IPS DF 6.9 (cell line): ENCODE results near the gene MAZ.
"Not testable (repeated sequence)": the region's sequence is repeated elsewhere in the genome, so short reads cannot be mapped to it uniquely, and the experiment has no call there.

Source experiments
- DNase-seq: peaks from one replicate; pipeline ENCODE4 v3.0.0-alpha.2; 2013; ENCODE audit warnings: low read depth, low spot score
- H3K27ac ChIP-seq: one replicate; pipeline ENCODE4 v1.5.1; 2013; ENCODE audit warnings: low read length, control low read depth
- H3K27me3 ChIP-seq: 2 replicates; pipeline ENCODE4 v1.6.1; 2013; ENCODE audit warnings: mild to moderate bottlenecking, low read length; ENCODE audit not compliant: control insufficient read depth, insufficient read depth
- H3K36me3 ChIP-seq: 2 replicates; pipeline ENCODE4 v1.6.1; 2013; ENCODE audit warnings: low read length; ENCODE audit not compliant: control insufficient read depth, insufficient read depth
- H3K4me1 ChIP-seq: 2 replicates; pipeline ENCODE4 v1.6.1; 2013; ENCODE audit warnings: low read length; ENCODE audit not compliant: control insufficient read depth, insufficient read depth
- H3K4me3 ChIP-seq: 2 replicates; pipeline ENCODE4 v1.5.1; 2013; ENCODE audit warnings: mild to moderate bottlenecking, low read length
- H3K9me3 ChIP-seq: 2 replicates; pipeline ENCODE4 v1.6.1; 2013; ENCODE audit warnings: low read length, inconsistent platforms; ENCODE audit not compliant: control insufficient read depth, insufficient read depth
- WGBS: extraction: QIAGEN DNeasy Blood & Tissue Kit; methylation state at CpG from one replicate; pipeline ENCODE4 v1.1.7; 2013; ENCODE audit warnings: mixed read lengths, missing lambda C conversion rate; ENCODE audit not compliant: insufficient read length, insufficient coverage; 5-methylcytosine and 5-hydroxymethylcytosine counted together

The MAZ gene

GRCh38 chr16:29830774-29831173 is 24.4 kb downstream of the MAZ start:
- H3K4me1 ChIP-seq, result no peaks in the 10 kb centered on the region
- no peak overlapping the region for H3K4me3 ChIP-seq
- H3K36me3 ChIP-seq, result no peaks in the 10 kb centered on the region
- H3K9me3 ChIP-seq, result no peaks in the 10 kb centered on the region
- no CpG with 5 or more reads among the region's 11 CpGs for WGBS
- no peaks in the 10 kb centered on the region for H3K27me3 ChIP-seq
- DNase-seq, result no peak
- H3K27ac ChIP-seq, result no peak overlapping the region

DNA sequence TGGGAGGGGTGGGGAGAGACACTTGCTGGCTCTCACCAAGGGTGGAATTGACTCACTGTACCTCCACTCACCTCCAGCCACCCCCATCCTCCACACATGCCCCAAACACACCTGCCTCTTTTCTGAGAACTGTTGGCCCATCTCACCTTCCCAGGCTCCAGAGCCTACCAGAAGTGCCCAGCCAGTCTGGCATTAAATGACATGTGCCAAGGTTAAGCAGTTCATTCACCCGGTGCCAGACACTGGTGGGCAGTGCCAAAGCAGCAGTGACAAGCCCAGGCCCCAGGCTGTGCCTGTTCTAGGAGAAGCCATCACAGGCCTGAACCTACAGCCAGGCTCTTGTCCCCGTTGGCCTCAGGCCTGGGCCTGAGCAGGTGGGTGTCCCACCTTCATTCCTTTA is 25.2 kb downstream of the MAZ start:
- Histone ChIP-seq H3K27ac (no peak overlapping the region), H3K4me1 (no peaks in the 10 kb centered on the region), H3K9me3 (no peaks in the 10 kb centered on the region), H3K4me3 (no peak overlapping the region), H3K36me3 (no peaks in the 10 kb centered on the region), H3K27me3 (no peaks in the 10 kb centered on the region)
- DNase-seq, result no peak
- WGBS, result no CpG with 5 or more reads among the region's 2 CpGs

DNA sequence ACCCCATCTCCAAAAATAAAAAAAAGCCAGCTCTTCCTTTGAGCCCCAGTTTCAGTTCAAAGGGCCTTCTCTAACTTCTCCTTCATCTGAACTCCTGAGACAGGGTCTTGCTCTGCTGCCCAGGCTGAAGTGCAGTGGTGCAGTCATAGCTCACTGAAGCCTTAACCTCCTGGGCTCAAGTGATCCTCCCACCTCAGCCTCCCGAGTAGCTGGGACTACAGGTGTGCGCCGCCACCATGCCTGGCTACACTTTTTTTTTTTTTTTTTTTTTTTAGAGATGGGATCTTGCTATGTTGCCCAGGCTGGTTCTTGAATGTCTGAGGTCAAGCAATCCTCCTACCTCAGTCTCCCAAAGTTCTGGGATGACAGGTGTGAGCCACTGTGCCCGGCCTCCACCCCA is 26.9 kb downstream of the MAZ start:
- not testable (repeated sequence) for H3K27ac ChIP-seq, H3K4me1 ChIP-seq, DNase-seq, H3K4me3 ChIP-seq, H3K9me3 ChIP-seq, H3K36me3 ChIP-seq, H3K27me3 ChIP-seq
- no CpG with 5 or more reads among the region's 4 CpGs for WGBS

DNA sequence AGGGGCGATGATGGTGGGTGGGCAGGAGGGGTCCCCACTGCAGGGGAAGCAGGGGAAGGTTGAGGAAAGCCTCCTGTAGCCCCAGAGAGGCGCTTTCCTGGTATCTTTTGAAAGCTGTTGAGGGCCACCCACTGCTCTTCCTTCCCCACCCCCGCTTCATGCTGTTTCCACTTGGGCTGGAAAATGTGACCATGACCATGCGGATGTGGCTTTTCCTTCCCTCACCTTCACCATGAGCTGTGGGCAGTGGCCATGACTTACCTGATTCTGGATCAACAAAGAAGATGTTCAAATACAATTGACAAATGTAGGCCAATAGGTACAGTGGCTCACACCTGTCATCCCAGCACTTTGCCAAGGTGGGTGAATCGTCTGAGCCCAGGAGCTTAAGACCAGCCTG is 27.8 kb downstream of the MAZ start:
- H3K27me3 ChIP-seq, result no peaks in the 10 kb centered on the region
- WGBS, result no CpG with 5 or more reads among the region's 5 CpGs
- no peak for DNase-seq
- no peak overlapping the region for H3K27ac ChIP-seq
- no peak overlapping the region for H3K4me3 ChIP-seq
- H3K36me3 ChIP-seq, result no peaks in the 10 kb centered on the region
- H3K4me1 ChIP-seq, result no peaks in the 10 kb centered on the region
- no peaks in the 10 kb centered on the region for H3K9me3 ChIP-seq

DNA sequence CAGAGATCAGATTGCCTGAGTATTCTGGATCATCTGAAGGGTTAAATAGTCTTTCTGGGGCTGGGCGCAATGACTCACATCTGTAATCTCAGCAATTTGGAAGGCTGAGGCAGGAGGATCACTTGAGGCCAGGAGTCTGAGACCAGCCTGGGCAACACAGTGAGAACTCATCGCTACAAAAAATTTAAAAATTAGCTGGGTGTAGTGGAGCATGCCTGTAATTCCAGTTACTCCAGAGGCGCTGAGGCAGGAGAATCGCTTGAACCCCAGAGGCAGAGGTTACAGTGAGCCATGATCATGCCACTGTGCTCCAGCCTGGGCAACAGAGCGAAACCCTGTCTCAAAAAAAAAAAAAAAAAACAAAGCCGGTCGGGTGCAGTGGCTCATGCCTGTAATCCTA is 29.6 kb downstream of the MAZ start:
- no peaks in the 10 kb centered on the region for H3K27me3 ChIP-seq
- no peak for DNase-seq
- no peaks in the 10 kb centered on the region for H3K36me3 ChIP-seq
- WGBS, result no CpG with 5 or more reads among the region's 7 CpGs
- H3K9me3 ChIP-seq, result no peaks in the 10 kb centered on the region
- H3K27ac ChIP-seq, result no peak overlapping the region
- no peaks in the 10 kb centered on the region for H3K4me1 ChIP-seq
- H3K4me3 ChIP-seq, result no peak overlapping the region

DNA sequence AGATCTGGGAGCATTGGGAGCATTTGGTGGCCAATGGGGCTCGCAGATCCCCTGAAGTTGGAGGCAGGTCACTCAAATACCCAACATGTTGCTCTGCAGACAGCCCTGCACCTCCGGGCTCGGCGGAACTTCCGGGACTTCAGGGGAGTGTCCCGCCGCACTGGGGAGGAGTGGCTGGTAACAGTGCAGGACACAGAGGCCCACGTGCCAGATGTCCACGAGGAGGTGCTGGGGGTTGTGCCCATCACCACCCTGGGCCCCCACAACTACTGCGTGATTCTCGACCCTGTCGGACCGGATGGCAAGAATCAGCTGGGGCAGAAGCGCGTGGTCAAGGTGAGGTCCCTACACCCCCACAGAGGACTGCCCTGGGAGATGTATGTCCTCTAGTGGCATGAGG is 30.3 kb downstream of the MAZ start:
- H3K27ac ChIP-seq, result no peak overlapping the region
- WGBS, result no CpG with 5 or more reads among the region's 15 CpGs
- H3K36me3 ChIP-seq, result no peaks in the 10 kb centered on the region
- DNase-seq, result no peak
- no peaks in the 10 kb centered on the region for H3K9me3 ChIP-seq
- no peak overlapping the region for H3K4me3 ChIP-seq
- H3K4me1 ChIP-seq, result no peaks in the 10 kb centered on the region
- no peaks in the 10 kb centered on the region for H3K27me3 ChIP-seq

DNA sequence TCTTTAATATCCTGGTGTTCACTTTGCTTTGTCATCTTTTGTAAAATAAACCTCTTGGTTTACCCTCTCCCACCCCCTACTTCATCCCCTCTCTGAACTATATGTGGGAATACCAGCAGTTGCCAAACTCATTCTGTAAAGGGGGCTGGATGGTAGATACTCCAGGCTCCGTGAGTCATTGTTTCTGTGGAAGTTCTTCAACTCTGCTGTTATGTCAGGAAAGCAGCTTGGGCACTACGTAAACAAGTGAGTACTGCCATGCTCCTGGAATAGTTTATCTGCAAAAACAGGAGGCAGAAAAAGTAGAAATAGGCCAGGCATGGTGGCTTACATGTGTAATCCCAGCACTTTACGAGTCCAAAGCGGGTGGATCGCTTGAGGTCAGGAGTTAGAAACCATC is 31.5 kb downstream of the MAZ start:
- no peaks in the 10 kb centered on the region for H3K9me3 ChIP-seq
- no peak overlapping the region for H3K27ac ChIP-seq
- no peaks in the 10 kb centered on the region for H3K4me1 ChIP-seq
- no peak overlapping the region for H3K4me3 ChIP-seq
- no CpG with 5 or more reads among the region's 5 CpGs for WGBS
- no peaks in the 10 kb centered on the region for H3K27me3 ChIP-seq
- DNase-seq, result no peak
- no peaks in the 10 kb centered on the region for H3K36me3 ChIP-seq

- no peaks in the 10 kb centered on the region for H3K36me3 ChIP-seq
- no peak overlapping the region for H3K27ac ChIP-seq
- WGBS, result no CpG with 5 or more reads among the region's 6 CpGs
- no peaks in the 10 kb centered on the region for H3K27me3 ChIP-seq
- no peak overlapping the region for H3K4me3 ChIP-seq
- H3K4me1 ChIP-seq, result no peaks in the 10 kb centered on the region
- DNase-seq, result no peak
- no peaks in the 10 kb centered on the region for H3K9me3 ChIP-seq
These were observed 33.5 kb downstream of the MAZ start for GRCh38 chr16:29839822-29840221.

GRCh38 chr16:29840240-29840639 is 33.9 kb downstream of the MAZ start:
- no peaks in the 10 kb centered on the region for H3K9me3 ChIP-seq
- no peaks in the 10 kb centered on the region for H3K27me3 ChIP-seq
- whole genome bisulfite sequencing, result no CpG with 5 or more reads among the region's 10 CpGs
- no peak overlapping the region for H3K4me3 ChIP-seq
- no peaks in the 10 kb centered on the region for H3K36me3 ChIP-seq
- no peaks in the 10 kb centered on the region for H3K4me1 ChIP-seq
- no peak overlapping the region for H3K27ac ChIP-seq
- DNase-seq, result no peak

DNA sequence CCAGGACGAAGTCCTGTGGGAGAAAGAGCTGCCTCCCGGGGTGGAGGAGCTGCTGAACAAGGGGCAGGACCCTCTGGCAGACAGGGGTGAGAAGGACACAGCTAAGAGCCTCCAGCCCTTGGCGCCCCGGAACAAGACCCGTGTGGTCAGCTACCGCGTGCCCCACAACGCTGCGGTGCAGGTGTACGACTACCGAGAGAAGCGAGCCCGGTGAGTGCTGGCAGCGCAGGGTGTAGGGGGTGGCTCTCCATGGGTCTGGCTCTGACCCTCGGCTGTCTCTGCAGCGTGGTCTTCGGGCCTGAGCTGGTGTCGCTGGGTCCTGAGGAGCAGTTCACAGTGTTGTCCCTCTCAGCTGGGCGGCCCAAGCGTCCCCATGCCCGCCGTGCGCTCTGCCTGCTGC is 35.3 kb downstream of the MAZ start:
- Histone ChIP-seq H3K4me1 (no peaks in the 10 kb centered on the region), H3K27me3 (no peaks in the 10 kb centered on the region), H3K9me3 (no peaks in the 10 kb centered on the region), H3K4me3 (no peak overlapping the region), H3K27ac (no peak overlapping the region), H3K36me3 (no peaks in the 10 kb centered on the region)
- DNase-seq, result no peak
- no CpG with 5 or more reads among the region's 23 CpGs for WGBS

- DNase-seq, result no peak
- Histone ChIP-seq H3K9me3 (no peaks in the 10 kb centered on the region), H3K36me3 (no peaks in the 10 kb centered on the region), H3K4me1 (no peaks in the 10 kb centered on the region), H3K27me3 (no peaks in the 10 kb centered on the region), H3K27ac (no peak overlapping the region), H3K4me3 (no peak overlapping the region)
- WGBS, result no CpG with 5 or more reads among the region's 9 CpGs
These were observed 36.5 kb downstream of the MAZ start for GRCh38 chr16:29842732-29843346.
